Measurements from ENCODE around the gene MYCN.

DNA sequence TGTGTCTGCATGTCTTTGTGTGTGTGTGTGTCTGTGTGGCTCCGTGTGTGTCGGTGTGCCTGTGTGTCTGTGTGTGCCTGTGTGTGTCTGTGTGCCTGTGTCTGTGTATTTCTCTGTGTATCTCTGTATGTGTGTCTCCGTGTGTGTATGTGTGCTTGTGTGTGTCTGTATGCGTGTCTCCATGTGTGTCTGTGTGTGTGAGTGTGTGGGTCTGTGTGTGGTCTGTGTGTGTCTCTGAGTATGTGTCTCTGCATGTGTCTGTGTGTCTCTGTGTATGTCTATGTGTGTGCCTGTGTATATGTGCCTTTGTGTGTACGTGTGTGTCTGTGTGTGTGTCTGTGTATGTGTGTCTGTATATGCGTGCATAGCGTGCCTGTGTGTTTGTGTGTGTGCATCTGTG, 45.2 kb downstream of the MYCN start:
- TF ChIP-seq NFE2L2 (IDR thresholded peaks at IDR 0.05; ENCODE audit: low read length) (no peak), MXD1 (CRISPR knock-in tag; IDR thresholded peaks at IDR 0.05) (no peak), HOXD1 (CRISPR knock-in tag; IDR thresholded peaks at IDR 0.05) (no peak), YEATS4 (CRISPR knock-in tag; IDR thresholded peaks at IDR 0.05; ENCODE audit: borderline replicate concordance) (no peak), TSC22D2 (CRISPR knock-in tag; IDR thresholded peaks at IDR 0.05; ENCODE audit: borderline replicate concordance) (no peak), ZNF121 (CRISPR knock-in tag; IDR thresholded peaks at IDR 0.05) (no peak)
- TF ChIP-seq, protein P1, sequence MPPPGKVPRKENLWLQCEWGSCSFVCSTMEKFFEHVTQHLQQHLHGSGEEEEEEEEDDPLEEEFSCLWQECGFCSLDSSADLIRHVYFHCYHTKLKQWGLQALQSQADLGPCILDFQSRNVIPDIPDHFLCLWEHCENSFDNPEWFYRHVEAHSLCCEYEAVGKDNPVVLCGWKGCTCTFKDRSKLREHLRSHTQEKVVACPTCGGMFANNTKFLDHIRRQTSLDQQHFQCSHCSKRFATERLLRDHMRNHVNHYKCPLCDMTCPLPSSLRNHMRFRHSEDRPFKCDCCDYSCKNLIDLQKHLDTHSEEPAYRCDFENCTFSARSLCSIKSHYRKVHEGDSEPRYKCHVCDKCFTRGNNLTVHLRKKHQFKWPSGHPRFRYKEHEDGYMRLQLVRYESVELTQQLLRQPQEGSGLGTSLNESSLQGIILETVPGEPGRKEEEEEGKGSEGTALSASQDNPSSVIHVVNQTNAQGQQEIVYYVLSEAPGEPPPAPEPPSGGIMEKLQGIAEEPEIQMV (CRISPR knock-in tag; IDR thresholded peaks at IDR 0.05; ENCODE audit: low read depth): no peak

All from HepG2 (cell line).